HUES48 (cell line): ENCODE measurements around the gene MRPS10.

ENCODE experiments used
- H3K27ac ChIP-seq: one replicate; pipeline ENCODE4 v1.7.0; 2013; ENCODE audit warnings: low read depth, low read length, inconsistent platforms
- H3K27me3 ChIP-seq: 2 replicates; pipeline ENCODE4 v1.6.1; 2013; ENCODE audit warnings: mild to moderate bottlenecking, low read length; ENCODE audit not compliant: control insufficient read depth, insufficient read depth
- H3K36me3 ChIP-seq: 2 replicates; pipeline ENCODE4 v1.6.1; 2013; ENCODE audit warnings: low read length; ENCODE audit not compliant: control insufficient read depth, insufficient read depth
- H3K4me1 ChIP-seq: 2 replicates; pipeline ENCODE4 v1.6.1; 2013; ENCODE audit warnings: mild to moderate bottlenecking, low read length; ENCODE audit not compliant: control insufficient read depth, insufficient read depth
- H3K4me3 ChIP-seq: 2 replicates; pipeline ENCODE4 v1.5.1; 2013; ENCODE audit warnings: mild to moderate bottlenecking, low read depth, low read length
- H3K9ac ChIP-seq: 2 replicates; pipeline ENCODE4 v1.6.1; 2013; ENCODE audit warnings: mild to moderate bottlenecking, low read depth, low read length, moderate library complexity
- H3K9me3 ChIP-seq: 2 replicates; pipeline ENCODE4 v1.6.1; 2013; ENCODE audit warnings: low read length; ENCODE audit not compliant: control insufficient read depth, insufficient read depth

Gene MRPS10

DNA sequence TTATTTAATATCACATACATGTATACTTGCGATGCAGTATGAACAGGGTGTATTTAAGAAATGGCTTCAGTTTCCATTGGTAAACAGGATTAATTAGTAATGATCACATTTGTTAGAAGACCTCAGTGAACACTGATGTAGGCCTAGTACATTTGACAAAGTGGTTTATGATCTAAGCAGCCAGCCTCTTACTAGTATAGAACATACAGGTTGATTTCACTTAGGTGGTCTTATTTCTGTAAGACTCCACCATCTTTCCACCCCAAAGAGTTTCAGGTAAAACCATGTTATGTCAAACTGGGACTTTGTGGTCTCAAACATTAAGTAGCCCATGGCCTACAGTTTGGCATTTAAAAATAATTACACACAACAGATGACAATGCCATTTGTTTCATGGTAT, 20.2 kb upstream of the MRPS10 start:
- Histone ChIP-seq H3K4me1 (peaks cover 22% of the 10 kb centered on the region), H3K4me3 (no peak overlapping the region), H3K27me3 (no peaks in the 10 kb centered on the region), H3K9ac (no peak overlapping the region), H3K9me3 (no peaks in the 10 kb centered on the region), H3K36me3 (peaks cover 59% of the 10 kb centered on the region), H3K27ac (no peak overlapping the region)

DNA sequence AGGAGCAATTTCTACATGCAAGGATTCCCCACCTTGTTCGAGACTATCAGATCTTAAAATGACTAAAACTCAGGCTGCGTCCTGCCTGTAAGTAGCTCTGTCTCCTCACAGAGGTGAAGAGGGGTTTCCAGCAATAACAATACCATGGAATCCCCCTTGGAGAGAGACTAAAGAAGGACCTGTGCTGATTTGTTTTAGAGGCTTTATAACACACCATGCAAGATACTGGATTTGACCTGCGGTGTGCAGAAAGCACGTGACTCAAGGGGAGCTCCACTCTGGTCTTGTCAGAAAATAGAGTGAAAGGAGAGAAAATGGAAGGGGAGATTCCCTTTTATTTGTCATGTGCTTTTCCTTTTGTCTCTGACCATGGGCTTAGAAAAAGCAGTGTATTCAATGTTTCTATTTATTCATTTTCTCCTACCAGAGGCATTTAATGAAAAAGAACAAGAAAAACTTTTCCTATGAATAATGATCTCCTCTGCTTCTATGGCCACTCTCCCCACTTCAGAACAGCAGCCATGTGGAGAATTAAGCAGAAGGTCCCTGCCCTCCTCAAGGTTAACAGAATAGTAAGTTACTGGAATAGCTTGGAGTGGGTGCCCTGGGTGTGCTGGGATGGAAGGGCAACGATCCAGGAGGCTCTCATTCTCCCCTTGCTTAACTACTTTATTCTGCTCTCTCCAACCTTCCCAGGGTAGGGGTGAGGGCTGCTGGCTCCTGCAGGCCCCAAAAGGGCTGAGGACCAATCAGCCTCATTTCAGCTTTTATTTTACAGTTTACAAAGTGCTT, 19.2 kb upstream of the MRPS10 start:
- Histone ChIP-seq H3K4me1 (peaks cover 13% of the 10 kb centered on the region), H3K36me3 (peaks cover 60% of the 10 kb centered on the region), H3K9ac (no peak overlapping the region), H3K27me3 (no peaks in the 10 kb centered on the region), H3K4me3 (no peak overlapping the region), H3K27ac (no peak overlapping the region), H3K9me3 (no peaks in the 10 kb centered on the region)

DNA sequence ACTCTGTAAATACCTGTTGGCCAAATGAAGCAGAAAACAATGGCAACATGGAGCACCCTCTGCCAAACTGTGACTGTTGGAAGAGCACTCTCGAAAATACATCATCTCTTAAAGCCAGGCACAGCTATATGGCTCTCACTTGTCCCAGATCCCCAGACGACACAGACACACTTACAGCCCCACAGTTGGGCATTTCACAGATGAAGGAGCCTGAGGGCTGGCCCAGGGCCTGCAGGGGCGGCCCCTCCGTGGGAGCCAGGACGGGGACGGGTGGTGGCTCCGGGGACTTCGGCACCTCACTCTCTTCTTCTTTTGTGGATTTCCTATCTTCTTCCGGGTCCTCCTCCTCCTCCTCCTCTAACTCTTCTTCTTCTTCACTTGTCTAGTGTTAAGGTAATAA, 18.4 kb upstream of the MRPS10 start:
- H3K4me1 ChIP-seq, result peaks cover 10% of the 10 kb centered on the region; the same call in 1 of the 2 replicates
- no peaks in the 10 kb centered on the region for H3K27me3 ChIP-seq
- peaks cover 65% of the 10 kb centered on the region for H3K36me3 ChIP-seq
- H3K27ac ChIP-seq, result no peak overlapping the region
- no peaks in the 10 kb centered on the region for H3K9me3 ChIP-seq
- no peak overlapping the region for H3K4me3 ChIP-seq
- H3K9ac ChIP-seq, result no peak overlapping the region

DNA sequence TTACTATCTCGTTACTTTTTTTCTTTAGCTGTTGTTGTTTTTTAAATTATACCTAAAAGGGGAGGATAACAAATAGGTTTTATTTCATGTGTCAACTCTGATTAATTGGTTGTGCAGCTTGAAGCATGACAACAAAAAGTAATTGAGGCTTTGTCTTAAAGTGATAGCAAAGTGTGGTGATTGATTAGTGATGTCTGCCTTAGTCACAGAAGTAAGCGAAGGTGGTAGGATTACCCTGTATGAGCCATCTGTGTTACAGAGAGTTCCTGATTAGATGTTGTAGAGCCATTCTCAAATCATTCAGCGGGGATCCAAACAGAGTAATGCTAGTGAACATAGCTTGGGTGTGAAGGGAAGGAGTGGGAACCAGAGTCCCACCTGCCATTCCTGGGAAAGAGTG, 14.4 kb upstream of the MRPS10 start:
- H3K27me3 ChIP-seq, result no peaks in the 10 kb centered on the region
- H3K27ac ChIP-seq, result no peak overlapping the region
- H3K9ac ChIP-seq, result no peak overlapping the region
- H3K4me3 ChIP-seq, result no peak overlapping the region
- H3K9me3 ChIP-seq, result no peaks in the 10 kb centered on the region
- peaks cover 64% of the 10 kb centered on the region for H3K36me3 ChIP-seq
- H3K4me1 ChIP-seq, result no peaks in the 10 kb centered on the region

DNA sequence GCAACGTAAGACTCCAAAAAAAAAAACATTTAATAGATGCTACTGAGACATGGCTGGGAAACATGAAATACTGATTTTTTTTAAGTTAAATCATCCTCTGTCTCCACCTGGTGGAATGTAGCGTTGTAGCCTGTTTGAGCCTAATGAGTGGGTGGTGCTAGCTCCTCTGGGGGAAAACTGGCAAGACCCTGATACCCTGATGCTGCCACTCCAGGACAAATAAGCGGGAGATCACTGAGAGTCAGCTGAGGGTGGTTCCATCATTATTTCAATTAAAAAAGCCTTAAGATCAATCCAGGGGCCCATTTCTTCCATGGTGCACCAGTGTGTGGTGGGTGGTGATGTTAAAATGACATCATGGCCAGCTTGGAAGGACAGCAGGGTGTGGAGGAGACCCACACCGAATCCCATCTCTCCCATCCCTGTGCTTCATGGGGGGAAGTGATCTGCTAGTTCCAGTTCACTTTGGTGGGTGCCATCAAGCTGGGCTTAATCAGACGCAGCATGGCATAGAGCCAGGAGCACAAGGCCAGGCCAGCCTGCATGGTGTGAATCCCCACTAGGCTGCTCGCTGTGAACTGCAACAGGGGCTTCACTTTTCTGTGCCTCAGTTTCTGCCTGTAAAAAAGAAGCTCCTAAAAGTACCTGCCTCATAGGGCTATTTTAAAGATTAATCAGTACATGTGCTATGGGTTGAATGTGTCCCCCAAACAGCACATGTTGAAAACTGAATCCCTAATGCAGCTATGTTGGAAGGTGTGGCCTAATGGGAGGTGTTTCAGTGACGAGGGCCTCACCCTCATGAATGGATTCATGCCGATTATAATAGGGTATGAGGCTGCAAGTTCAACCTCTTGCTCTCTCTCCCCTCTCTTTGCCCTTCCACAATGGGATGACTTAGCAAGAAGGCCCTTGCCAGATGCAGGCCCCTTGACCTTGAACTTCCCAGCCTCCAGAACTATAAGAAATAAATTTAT, 13.0 kb upstream of the MRPS10 start:
- Histone ChIP-seq H3K27me3 (no peaks in the 10 kb centered on the region), H3K27ac (no peak overlapping the region), H3K9me3 (no peaks in the 10 kb centered on the region), H3K36me3 (peaks cover 58% of the 10 kb centered on the region), H3K4me3 (no peak overlapping the region), H3K9ac (no peak overlapping the region), H3K4me1 (no peaks in the 10 kb centered on the region)

DNA sequence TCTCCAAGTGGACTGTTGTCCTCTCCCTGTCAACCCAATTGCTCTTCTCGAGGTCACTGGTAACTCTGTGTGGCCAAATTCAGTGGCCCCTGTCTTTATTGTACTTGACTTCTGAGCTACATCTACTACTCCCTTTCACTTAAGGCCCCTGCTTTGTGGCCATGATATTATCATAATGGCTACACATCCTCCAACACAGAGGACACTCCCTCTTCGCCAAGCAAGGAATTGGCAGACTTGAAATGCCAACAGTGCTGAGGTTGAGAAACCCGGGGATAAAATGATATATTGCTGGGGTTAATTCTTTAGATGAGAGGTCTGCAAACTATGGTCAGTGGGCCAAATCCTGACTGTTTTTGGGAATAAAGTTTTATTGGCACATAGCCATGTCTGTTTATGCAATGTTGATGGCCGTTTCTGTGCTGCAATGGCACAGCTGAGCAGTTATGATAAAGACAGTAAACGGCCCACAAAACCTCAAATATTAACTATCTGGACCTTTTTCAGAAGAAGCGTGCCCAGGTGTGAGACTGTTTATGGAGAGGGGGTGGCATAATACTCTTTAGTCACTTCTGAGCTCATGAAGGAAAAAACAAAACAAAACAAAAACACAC, 12.0 kb upstream of the MRPS10 start:
- Histone ChIP-seq H3K27me3 (no peaks in the 10 kb centered on the region), H3K4me1 (no peaks in the 10 kb centered on the region), H3K9me3 (no peaks in the 10 kb centered on the region), H3K4me3 (no peak overlapping the region), H3K27ac (no peak overlapping the region), H3K9ac (no peak overlapping the region), H3K36me3 (peaks cover 50% of the 10 kb centered on the region)

DNA sequence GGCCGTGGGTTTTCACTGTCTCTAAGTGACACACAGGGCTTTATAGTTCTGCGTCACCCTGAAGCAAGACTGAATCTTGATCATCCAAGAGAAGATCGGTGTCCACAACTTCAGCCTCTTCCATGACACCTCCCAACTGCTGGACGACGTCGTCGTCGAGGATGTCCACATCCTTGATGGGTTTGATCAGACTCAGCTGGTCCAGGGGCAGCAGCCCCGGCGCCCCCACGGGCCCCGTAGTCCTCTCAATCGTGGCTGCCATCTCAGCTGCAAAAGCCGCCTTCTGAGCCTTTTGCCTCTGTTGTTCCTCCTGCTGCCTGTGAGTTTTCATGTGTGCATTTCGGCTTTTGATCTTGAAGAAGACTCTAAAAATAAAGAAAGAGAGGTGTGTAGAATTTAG, 10.6 kb upstream of the MRPS10 start:
- Histone ChIP-seq H3K9ac (no peak overlapping the region), H3K4me1 (no peaks in the 10 kb centered on the region), H3K9me3 (no peaks in the 10 kb centered on the region), H3K27me3 (no peaks in the 10 kb centered on the region), H3K4me3 (no peak overlapping the region), H3K36me3 (peaks cover 50% of the 10 kb centered on the region), H3K27ac (no peak overlapping the region)

DNA sequence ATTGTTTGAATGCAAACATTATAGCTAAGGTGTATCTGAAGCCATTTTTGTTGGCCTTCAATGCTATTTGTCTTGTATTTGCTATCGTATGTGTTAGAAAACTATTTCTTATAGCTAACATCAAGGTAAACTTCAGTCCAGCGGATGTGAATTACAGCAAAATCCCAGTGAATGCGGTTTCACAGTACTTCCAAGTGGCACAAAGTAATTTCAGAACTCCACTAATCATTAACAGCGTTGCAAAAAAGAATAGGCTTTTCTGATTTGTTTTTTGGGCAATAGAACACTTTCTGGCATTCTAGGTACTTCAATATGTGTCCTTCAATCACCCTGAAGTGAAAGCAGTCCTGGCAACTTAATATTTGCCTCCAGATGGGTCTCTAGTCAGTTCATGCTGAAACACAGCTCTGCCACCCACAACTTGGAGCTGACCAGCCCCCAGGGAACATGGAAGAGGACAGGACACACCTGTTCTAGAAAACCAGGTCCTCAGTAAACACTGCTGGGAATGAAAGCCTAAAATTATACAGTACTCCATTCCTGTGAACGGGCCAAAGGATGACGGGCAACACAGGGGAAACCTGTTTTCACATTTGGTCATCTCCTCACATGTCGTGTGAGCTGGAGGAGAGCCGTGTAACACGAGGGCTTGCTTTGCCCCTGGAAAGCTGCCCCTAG, 9.7 kb upstream of the MRPS10 start:
- H3K36me3 ChIP-seq, result peaks cover 45% of the 10 kb centered on the region
- H3K9ac ChIP-seq, result no peak overlapping the region
- no peaks in the 10 kb centered on the region for H3K4me1 ChIP-seq

DNA sequence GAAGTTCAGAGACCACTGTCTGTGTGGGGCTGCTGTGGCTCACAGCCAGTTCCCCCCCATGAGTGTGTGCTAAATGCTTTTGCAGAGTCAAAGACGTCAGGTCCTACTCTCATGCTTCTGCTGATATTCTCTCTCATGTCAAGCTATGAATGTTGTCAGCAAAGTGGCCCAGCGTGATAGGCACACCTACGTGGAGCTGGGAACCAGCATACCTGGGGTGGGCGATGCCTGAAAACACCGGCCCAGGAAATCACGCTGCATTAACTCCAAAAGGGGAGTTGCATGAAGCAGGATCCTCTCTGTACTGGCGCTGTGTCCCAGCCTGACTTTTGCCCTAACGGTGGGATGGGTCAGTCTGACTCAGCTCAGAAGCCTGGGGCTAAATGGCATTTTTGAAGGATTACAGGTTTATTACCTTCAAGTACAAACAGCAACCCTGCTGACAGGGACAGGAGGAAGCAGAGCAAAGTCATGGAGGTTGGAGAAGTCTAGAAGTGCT, 9.0 kb upstream of the MRPS10 start:
- no peaks in the 10 kb centered on the region for H3K27me3 ChIP-seq
- no peak overlapping the region for H3K4me3 ChIP-seq
- no peaks in the 10 kb centered on the region for H3K4me1 ChIP-seq
- H3K9me3 ChIP-seq, result no peaks in the 10 kb centered on the region
- peaks cover 39% of the 10 kb centered on the region for H3K36me3 ChIP-seq
- H3K27ac ChIP-seq, result peak overlapping the region; percentile 84
- no peak overlapping the region for H3K9ac ChIP-seq

More for the DNA sequence above, 9.7 kb upstream of the MRPS10 start:
- H3K27me3 ChIP-seq, result no peaks in the 10 kb centered on the region
- H3K27ac ChIP-seq, result peak overlapping the region; percentile 84
- no peaks in the 10 kb centered on the region for H3K9me3 ChIP-seq
- no peak overlapping the region for H3K4me3 ChIP-seq

DNA sequence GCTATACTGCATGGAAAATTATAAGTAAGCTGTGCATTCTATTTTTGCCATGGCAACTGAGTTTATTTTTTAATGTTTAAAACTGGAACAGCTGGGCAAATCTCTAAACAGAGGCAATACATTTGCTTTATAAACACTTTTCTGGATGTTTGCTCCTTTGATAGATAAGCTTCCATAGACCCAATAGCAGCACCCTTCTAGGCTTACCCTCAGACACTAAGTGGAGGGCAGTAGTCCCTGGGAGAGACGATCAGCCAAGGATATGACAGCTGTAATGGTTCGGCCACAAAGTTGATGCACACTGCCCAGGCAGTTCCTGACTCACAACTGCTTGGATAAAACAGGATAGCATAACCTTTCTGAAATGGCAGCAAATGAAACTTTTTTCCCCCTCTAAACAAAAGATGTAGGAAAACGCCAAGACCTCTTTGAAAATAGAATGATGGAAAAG, 8.5 kb upstream of the MRPS10 start:
- Histone ChIP-seq H3K27ac (peak overlapping the region; percentile 84), H3K4me1 (no peaks in the 10 kb centered on the region), H3K27me3 (no peaks in the 10 kb centered on the region), H3K36me3 (peaks cover 34% of the 10 kb centered on the region), H3K9ac (no peak overlapping the region), H3K9me3 (no peaks in the 10 kb centered on the region), H3K4me3 (no peak overlapping the region)
